ENCODE results near the gene GPRIN1.

Gene GPRIN1

GRCh38 chr5:176624142-176624541 lies 14.2 kb upstream of the GPRIN1 start:
- TF ChIP-seq CTCF (IDR thresholded peaks at IDR 0.05; ENCODE audit: low read length, missing control alignments), result no peak
- no peak overlapping the region for H3K4me3 ChIP-seq (replicated peaks; ENCODE audit: low read depth, low read length)
- no peak for DNase-seq (ENCODE audit: low read depth)

GRCh38 chr5:176621661-176622079 lies 11.7 kb upstream of the GPRIN1 start:
- no peak overlapping the region for H3K4me3 ChIP-seq (replicated peaks; ENCODE audit: low read depth, low read length)
- no peak for TF ChIP-seq CTCF (IDR thresholded peaks at IDR 0.05; ENCODE audit: low read length, missing control alignments)
- DNase-seq (ENCODE audit: low read depth), result no peak

GRCh38 chr5:176620333-176620981 lies 10.5 kb upstream of the GPRIN1 start:
- no peak for TF ChIP-seq CTCF (IDR thresholded peaks at IDR 0.05; ENCODE audit: low read length, missing control alignments)
- DNase-seq (ENCODE audit: low read depth), result no peak
- peak overlapping the region; percentile 10 for H3K4me3 ChIP-seq (replicated peaks; ENCODE audit: low read depth, low read length)

- no peak overlapping the region for H3K4me3 ChIP-seq (replicated peaks; ENCODE audit: low read depth, low read length)
- no peak for DNase-seq (ENCODE audit: low read depth)
- TF ChIP-seq CTCF (IDR thresholded peaks at IDR 0.05; ENCODE audit: low read length, missing control alignments), result no peak
These were observed 9.8 kb upstream of the GPRIN1 start for GRCh38 chr5:176619569-176620332.

- peak; percentile 89 for DNase-seq (ENCODE audit: low read depth)
- no peak overlapping the region for H3K4me3 ChIP-seq (replicated peaks; ENCODE audit: low read depth, low read length)
- peak; percentile 37 for TF ChIP-seq CTCF (IDR thresholded peaks at IDR 0.05; ENCODE audit: low read length, missing control alignments)
These were observed 9.2 kb upstream of the GPRIN1 start for GRCh38 chr5:176619203-176619568.

- no peak overlapping the region for H3K4me3 ChIP-seq (replicated peaks; ENCODE audit: low read depth, low read length)
These were observed 8.8 kb upstream of the GPRIN1 start for GRCh38 chr5:176618783-176619182.

More at GRCh38 chr5:176618783-176619182, 8.8 kb upstream of the GPRIN1 start:
- TF ChIP-seq CTCF (IDR thresholded peaks at IDR 0.05; ENCODE audit: low read length, missing control alignments), result no peak
- no peak for DNase-seq (ENCODE audit: low read depth)

Measured in fibroblast of pulmonary artery (primary cell).